ENCODE data around the gene RAB3IL1.
A peak's percentile ranks its signal among the peaks of the same experiment; 100 is the strongest.

Gene RAB3IL1

DNA sequence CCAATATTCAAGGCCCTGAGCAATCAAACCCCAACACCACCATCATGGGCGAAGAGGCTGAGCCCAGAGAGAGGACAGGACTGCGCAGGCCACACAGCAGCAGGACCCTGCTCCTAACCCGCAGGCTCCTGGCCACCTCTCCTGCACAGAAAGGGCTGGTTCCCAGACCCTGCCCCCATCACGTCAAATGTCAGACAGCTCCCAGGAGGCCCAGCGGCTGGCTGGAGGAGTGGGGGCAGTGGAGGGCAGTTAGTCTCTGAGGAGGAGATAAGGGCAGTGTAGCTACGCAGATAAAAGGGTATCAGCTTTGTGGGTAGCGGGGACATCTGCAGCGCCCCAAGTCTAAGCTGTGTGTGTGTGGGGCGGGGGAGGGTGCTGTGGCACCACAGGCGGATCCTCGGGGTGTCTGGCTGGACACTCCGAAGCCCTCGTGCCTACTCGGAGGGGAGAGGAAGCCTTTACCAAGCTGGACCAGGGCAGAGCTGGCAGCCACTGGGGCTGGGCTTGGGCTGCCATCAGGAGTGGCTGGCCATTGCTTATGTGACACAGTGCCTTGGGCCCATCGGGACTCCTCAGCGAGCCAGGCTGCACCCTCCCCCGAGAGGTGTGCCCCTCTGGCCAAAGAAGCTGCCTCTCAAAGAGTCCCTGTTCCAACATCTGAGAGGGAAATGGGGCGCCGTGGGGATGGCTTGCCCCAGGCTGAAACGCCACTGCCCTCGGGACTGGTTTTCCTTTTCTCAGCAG, 47.5 kb downstream of the RAB3IL1 start:
- WGBS, result 80% methylated on average over 21 of the region's 21 CpGs

DNA sequence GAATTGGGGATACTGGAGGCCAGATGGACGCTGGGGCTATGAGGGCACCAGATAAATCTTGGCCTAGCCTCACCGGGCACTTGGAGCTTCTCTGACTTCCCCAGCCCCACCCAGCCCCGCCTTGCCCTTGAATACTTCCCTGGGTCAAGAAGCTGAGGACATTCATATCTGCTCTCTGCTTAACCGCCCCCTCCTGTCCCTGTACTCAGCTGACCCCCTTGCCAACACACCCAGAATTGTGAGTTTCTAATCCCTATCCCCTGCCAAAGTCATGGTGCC, 48.0 kb downstream of the RAB3IL1 start:
- H4K8ac ChIP-seq (ENCODE audit: low read length), result no peak overlapping the region
- H3K14ac ChIP-seq (ENCODE audit: low read length in 2 of 2), result peak overlapping the region in 1 of 2 experiments; percentile 18
- DNase-seq, result no peak
- H3K27ac ChIP-seq (ENCODE audit: low read length, poor library complexity, severe bottlenecking), result no peak overlapping the region
- H2BK120ac ChIP-seq (ENCODE audit: low read depth, low read length), result no peak overlapping the region
- no peak overlapping the region for H4K91ac ChIP-seq (ENCODE audit: low read length)
- no peak overlapping the region for H2BK5ac ChIP-seq (ENCODE audit: low read depth, low read length, poor library complexity, severe bottlenecking)
- H3K27me3 ChIP-seq (ENCODE audit: control insufficient read depth in 1 of 2, insufficient read depth in 1 of 2, low read length in 2 of 2), result no peaks in the 10 kb centered on the region
- WGBS, result 80% methylated on average over 4 of the region's 4 CpGs
- H2BK12ac ChIP-seq (ENCODE audit: low read length in 2 of 2), result no peak overlapping the region
- H3K4me3 ChIP-seq (ENCODE audit: insufficient read depth in 1 of 2, low read depth in 1 of 2, low read length in 2 of 2), result no peak overlapping the region
- no peak overlapping the region for H2BK15ac ChIP-seq (ENCODE audit: low read depth, poor library complexity, severe bottlenecking)
- no peak overlapping the region for H3K23ac ChIP-seq (ENCODE audit: low read length in 2 of 2)
- H2AK5ac ChIP-seq (ENCODE audit: low read length, severe bottlenecking), result no peak overlapping the region
- H3K36me3 ChIP-seq (ENCODE audit: control insufficient read depth in 1 of 2, insufficient read depth in 2 of 2, low read depth in 1 of 2, low read length in 2 of 2), result peaks cover 16 to 29% of the 10 kb centered on the region in 2 experiments
- H3K4me1 ChIP-seq (ENCODE audit: control insufficient read depth, insufficient read depth, low read depth, low read length), result peaks cover 6% of the 10 kb centered on the region
- H3K79me1 ChIP-seq (replicated peaks; ENCODE audit: low read length, poor library complexity, severe bottlenecking), result peaks cover 3% of the 10 kb centered on the region
- H3K9me3 ChIP-seq (ENCODE audit: control insufficient read depth, low read length), result no peaks in the 10 kb centered on the region
- H2AFZ ChIP-seq (ENCODE audit: low read depth, low read length), result no peak overlapping the region
- H3K4me2 ChIP-seq (ENCODE audit: low read length, poor library complexity, severe bottlenecking), result no peak overlapping the region
- H3K9ac ChIP-seq (ENCODE audit: low read length), result no peak overlapping the region
- H3K18ac ChIP-seq (ENCODE audit: low read depth in 1 of 2, low read length in 2 of 2), result no peak overlapping the region
- peak overlapping the region in 1 of 2 experiments; percentile 9 for H3K4ac ChIP-seq (ENCODE audit: low read depth in 1 of 2, low read length in 2 of 2)

More for the DNA sequence above, 47.5 kb downstream of the RAB3IL1 start:
- H2BK5ac ChIP-seq (ENCODE audit: low read depth, low read length, poor library complexity, severe bottlenecking), result no peak overlapping the region
- peaks cover 14 to 26% of the 10 kb centered on the region in 2 experiments for H3K36me3 ChIP-seq (ENCODE audit: control insufficient read depth in 1 of 2, insufficient read depth in 2 of 2, low read depth in 1 of 2, low read length in 2 of 2)
- peak overlapping the region in 1 of 2 experiments; percentile 24 for H3K18ac ChIP-seq (ENCODE audit: low read depth in 1 of 2, low read length in 2 of 2)
- H3K4me1 ChIP-seq (ENCODE audit: control insufficient read depth, insufficient read depth, low read depth, low read length), result peaks cover 6% of the 10 kb centered on the region
- peak overlapping the region in 1 of 2 experiments; percentile 18 for H3K14ac ChIP-seq (ENCODE audit: low read length in 2 of 2)
- H2AFZ ChIP-seq (ENCODE audit: low read depth, low read length), result no peak overlapping the region
- H3K4me3 ChIP-seq (ENCODE audit: insufficient read depth in 1 of 2, low read depth in 1 of 2, low read length in 2 of 2), result no peak overlapping the region
- H4K8ac ChIP-seq (ENCODE audit: low read length), result peak overlapping the region; percentile 45
- peak overlapping the region in 1 of 2 experiments; percentile 1 for H2BK12ac ChIP-seq (ENCODE audit: low read length in 2 of 2)
- no peaks in the 10 kb centered on the region for H3K27me3 ChIP-seq (ENCODE audit: control insufficient read depth in 1 of 2, insufficient read depth in 1 of 2, low read length in 2 of 2)
- no peak overlapping the region for H2AK5ac ChIP-seq (ENCODE audit: low read length, severe bottlenecking)
- H3K9ac ChIP-seq (ENCODE audit: low read length), result no peak overlapping the region
- no peak overlapping the region for H3K27ac ChIP-seq (ENCODE audit: low read length, poor library complexity, severe bottlenecking)
- H2BK15ac ChIP-seq (ENCODE audit: low read depth, poor library complexity, severe bottlenecking), result peak overlapping the region; percentile 67
- peaks cover 2% of the 10 kb centered on the region for H3K79me1 ChIP-seq (replicated peaks; ENCODE audit: low read length, poor library complexity, severe bottlenecking)
- no peak overlapping the region for H4K91ac ChIP-seq (ENCODE audit: low read length)
- H2BK120ac ChIP-seq (ENCODE audit: low read depth, low read length), result no peak overlapping the region
- peak; percentile 25 for DNase-seq
- no peak overlapping the region for H3K4me2 ChIP-seq (ENCODE audit: low read length, poor library complexity, severe bottlenecking)
- H3K9me3 ChIP-seq (ENCODE audit: control insufficient read depth, low read length), result no peaks in the 10 kb centered on the region
- peak overlapping the region in 1 of 2 experiments; percentile 9 for H3K4ac ChIP-seq (ENCODE audit: low read depth in 1 of 2, low read length in 2 of 2)
- H3K23ac ChIP-seq (ENCODE audit: low read length in 2 of 2), result no peak overlapping the region

DNA sequence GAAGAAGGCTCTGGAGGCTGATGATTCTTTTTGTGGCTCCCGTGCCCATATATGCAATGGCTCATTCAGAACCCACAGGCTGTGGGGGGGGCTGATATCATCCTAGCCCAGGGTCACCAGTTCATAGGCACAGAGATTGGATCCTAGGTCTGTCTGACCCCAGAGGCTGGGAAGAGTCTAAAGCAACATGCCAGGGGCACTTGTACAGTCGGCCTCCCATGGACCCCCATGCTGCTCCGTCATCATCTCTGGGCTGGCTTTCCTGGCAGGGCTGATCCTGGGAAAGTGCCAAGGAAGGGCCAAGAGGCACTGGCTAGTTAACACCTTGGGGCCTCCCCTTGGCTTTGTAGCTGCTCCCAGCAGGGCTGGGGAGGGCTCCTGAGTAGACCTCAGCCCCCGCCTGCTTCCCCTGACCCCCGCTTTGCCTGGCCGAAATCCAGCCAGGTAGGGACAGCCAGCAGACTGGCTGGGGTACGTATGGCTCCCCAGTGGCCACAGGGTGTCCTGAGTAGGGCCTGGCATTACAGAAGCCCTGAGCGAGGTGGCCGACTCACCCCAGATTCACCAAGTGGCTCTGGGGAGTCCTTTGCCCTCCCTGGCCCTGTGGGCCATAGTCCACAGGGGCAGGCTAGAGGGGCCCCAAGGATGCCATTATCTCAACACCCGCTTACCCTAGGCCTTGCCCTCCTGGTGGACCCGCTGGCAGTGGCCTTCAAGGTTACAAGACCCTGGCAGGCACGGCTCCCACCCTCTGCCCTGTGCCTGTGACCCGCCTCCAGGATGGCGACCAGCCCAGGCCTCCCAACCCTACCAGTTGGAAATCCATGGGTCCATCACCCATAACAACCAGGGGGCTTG, 48.6 kb downstream of the RAB3IL1 start:
- Histone ChIP-seq H2BK120ac (ENCODE audit: low read depth, low read length) (no peak overlapping the region), H2BK12ac (ENCODE audit: low read length in 2 of 2) (peak overlapping the region; percentile 18 to 21), H3K4me3 (ENCODE audit: insufficient read depth in 1 of 2, low read depth in 1 of 2, low read length in 2 of 2) (no peak overlapping the region), H2BK5ac (ENCODE audit: low read depth, low read length, poor library complexity, severe bottlenecking) (no peak overlapping the region), H2AK5ac (ENCODE audit: low read length, severe bottlenecking) (no peak overlapping the region), H3K23ac (ENCODE audit: low read length in 2 of 2) (no peak overlapping the region), H3K4me1 (ENCODE audit: control insufficient read depth, insufficient read depth, low read depth, low read length) (peaks cover 6% of the 10 kb centered on the region), H3K4ac (ENCODE audit: low read depth in 1 of 2, low read length in 2 of 2) (no peak overlapping the region), H3K14ac (ENCODE audit: low read length in 2 of 2) (no peak overlapping the region), H3K9me3 (ENCODE audit: control insufficient read depth, low read length) (no peaks in the 10 kb centered on the region), H2BK15ac (ENCODE audit: low read depth, poor library complexity, severe bottlenecking) (no peak overlapping the region), H4K91ac (ENCODE audit: low read length) (no peak overlapping the region), H2AFZ (ENCODE audit: low read depth, low read length) (no peak overlapping the region), H3K27me3 (ENCODE audit: control insufficient read depth in 1 of 2, insufficient read depth in 1 of 2, low read length in 2 of 2) (no peaks in the 10 kb centered on the region), H4K8ac (ENCODE audit: low read length) (no peak overlapping the region), H3K18ac (ENCODE audit: low read depth in 1 of 2, low read length in 2 of 2) (no peak overlapping the region), H3K79me1 (replicated peaks; ENCODE audit: low read length, poor library complexity, severe bottlenecking) (peaks cover 3% of the 10 kb centered on the region), H3K9ac (ENCODE audit: low read length) (no peak overlapping the region), H3K36me3 (ENCODE audit: control insufficient read depth in 1 of 2, insufficient read depth in 2 of 2, low read depth in 1 of 2, low read length in 2 of 2) (peaks cover 13 to 32% of the 10 kb centered on the region in 2 experiments), H3K4me2 (ENCODE audit: low read length, poor library complexity, severe bottlenecking) (no peak overlapping the region), H3K27ac (ENCODE audit: low read length, poor library complexity, severe bottlenecking) (no peak overlapping the region)
- 91% methylated on average over 14 of the region's 14 CpGs for WGBS
- DNase-seq, result peak; percentile 18

DNA sequence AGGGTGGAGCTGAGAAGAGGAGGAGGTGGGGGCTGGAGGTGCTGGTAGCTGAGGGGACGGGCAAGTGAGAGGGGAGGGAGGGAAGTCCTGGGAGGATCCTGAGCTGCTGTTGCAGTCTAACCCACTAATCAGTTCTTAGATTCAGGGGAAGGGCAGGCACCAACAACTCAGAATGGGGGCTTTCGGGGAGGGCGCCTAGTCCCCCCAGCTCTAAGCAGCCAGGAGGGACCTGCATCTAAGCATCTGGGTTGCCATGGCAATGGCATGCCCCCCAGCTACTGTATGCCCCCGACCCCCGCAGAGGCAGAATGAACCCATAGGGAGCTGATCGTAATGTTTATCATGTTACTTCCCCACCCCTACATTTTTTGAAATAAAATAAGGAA, 50.4 kb downstream of the RAB3IL1 start:
- Histone ChIP-seq H2BK12ac (ENCODE audit: low read length in 2 of 2) (no peak overlapping the region), H2BK120ac (ENCODE audit: low read depth, low read length) (no peak overlapping the region), H3K36me3 (ENCODE audit: control insufficient read depth in 1 of 2, insufficient read depth in 2 of 2, low read depth in 1 of 2, low read length in 2 of 2) (peaks cover 28 to 50% of the 10 kb centered on the region in 2 experiments), H2BK15ac (ENCODE audit: low read depth, poor library complexity, severe bottlenecking) (no peak overlapping the region), H3K18ac (ENCODE audit: low read depth in 1 of 2, low read length in 2 of 2) (no peak overlapping the region), H4K91ac (ENCODE audit: low read length) (no peak overlapping the region), H2AFZ (ENCODE audit: low read depth, low read length) (no peak overlapping the region), H3K27me3 (ENCODE audit: control insufficient read depth in 1 of 2, insufficient read depth in 1 of 2, low read length in 2 of 2) (no peaks in the 10 kb centered on the region), H2AK5ac (ENCODE audit: low read length, severe bottlenecking) (no peak overlapping the region), H3K14ac (ENCODE audit: low read length in 2 of 2) (no peak overlapping the region), H3K27ac (ENCODE audit: low read length, poor library complexity, severe bottlenecking) (no peak overlapping the region), H3K4ac (ENCODE audit: low read depth in 1 of 2, low read length in 2 of 2) (no peak overlapping the region), H3K9ac (ENCODE audit: low read length) (no peak overlapping the region), H3K79me1 (replicated peaks; ENCODE audit: low read length, poor library complexity, severe bottlenecking) (peaks cover 3% of the 10 kb centered on the region), H3K4me3 (ENCODE audit: insufficient read depth in 1 of 2, low read depth in 1 of 2, low read length in 2 of 2) (no peak overlapping the region), H4K8ac (ENCODE audit: low read length) (peak overlapping the region; percentile 8), H2BK5ac (ENCODE audit: low read depth, low read length, poor library complexity, severe bottlenecking) (no peak overlapping the region), H3K4me2 (ENCODE audit: low read length, poor library complexity, severe bottlenecking) (no peak overlapping the region), H3K23ac (ENCODE audit: low read length in 2 of 2) (no peak overlapping the region), H3K4me1 (ENCODE audit: control insufficient read depth, insufficient read depth, low read depth, low read length) (peaks cover 11% of the 10 kb centered on the region), H3K9me3 (ENCODE audit: control insufficient read depth, low read length) (no peaks in the 10 kb centered on the region)
- DNase-seq, result no peak
- 97% methylated on average over 4 of the region's 6 CpGs for WGBS

Measured in mesenchymal stem cell (in vitro differentiated cells and primary cell).